ENCODE measurements around the gene GRIK5.
"Not testable (repeated sequence)": the region's sequence is repeated elsewhere in the genome, so short reads cannot be mapped to it uniquely, and the experiment has no call there.

The GRIK5 gene

DNA sequence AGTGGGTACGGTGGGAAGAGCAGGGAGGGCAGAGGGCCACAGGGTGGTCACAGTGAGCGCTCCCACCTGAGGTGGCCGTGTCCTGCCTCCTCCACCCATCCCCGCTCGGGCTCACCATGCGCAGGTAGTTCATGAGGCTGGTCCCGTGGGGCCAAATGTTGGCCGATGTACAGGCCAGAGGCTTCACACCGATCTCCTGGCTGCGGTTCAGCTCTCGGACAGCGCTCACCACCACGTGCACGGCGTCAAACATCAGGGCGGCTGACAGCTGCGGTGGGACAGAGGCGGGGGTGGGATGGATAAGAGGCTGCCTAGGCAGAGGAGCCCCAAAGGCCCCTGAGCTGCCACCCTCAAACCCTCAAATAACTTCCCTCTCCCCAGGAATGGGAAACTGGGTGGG is 15.8 kb downstream of the GRIK5 start:
- Mint-ChIP-seq H3K4me1 (ENCODE audit: low read depth) (peaks cover 20% of the 10 kb centered on the region), H3K27me3 (no peaks in the 10 kb centered on the region), H3K4me3 (no peak overlapping the region), H3K9me3 (no peaks in the 10 kb centered on the region), H3K36me3 (ENCODE audit: low read depth) (no peaks in the 10 kb centered on the region), H3K27ac (no peak overlapping the region)
- DNase-seq, result no peak

DNA sequence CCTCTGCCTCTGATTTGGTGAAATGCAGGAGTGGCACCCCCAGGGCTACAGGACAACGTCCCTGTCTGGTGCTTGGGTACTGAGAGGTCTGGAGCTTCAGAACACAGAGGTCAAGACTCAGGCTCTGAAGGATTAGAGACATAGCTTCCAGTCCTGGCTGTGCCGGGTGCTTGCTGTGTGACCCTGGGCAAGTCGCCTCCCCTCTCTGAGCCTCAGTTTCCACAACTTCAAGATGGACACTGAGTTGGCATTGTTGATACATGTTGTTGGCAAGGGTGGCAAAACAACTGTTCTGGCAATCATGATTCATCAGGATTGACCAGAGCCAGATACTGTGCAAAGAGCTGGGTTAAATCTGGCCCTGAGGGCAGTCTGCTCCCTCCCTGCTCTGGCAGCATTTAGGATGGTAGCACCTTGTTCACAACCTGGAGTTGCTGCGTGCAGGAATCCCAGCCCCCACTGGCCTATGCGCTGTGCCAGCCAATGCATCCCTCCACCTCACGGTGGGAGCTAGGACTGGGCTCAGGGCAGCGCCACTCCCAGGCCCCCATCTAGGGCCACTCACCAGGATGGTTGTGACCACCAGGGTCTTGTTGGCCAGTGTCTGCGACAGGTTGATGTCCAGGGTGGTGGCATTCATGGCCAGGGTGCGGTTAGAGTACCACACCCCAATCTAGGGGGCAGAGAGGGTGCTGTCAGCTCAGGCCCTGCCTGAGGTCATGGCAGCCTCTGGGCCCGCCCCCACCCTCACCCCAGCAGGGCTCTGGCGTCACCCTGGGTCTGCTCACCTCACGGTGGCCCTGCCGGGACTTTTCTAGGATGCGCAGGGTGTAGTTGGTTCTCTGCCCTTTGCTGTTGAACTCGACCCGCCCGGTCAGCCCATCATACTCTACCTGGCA is 16.7 kb downstream of the GRIK5 start:
- Mint-ChIP-seq H3K27ac (no peak overlapping the region), H3K4me3 (no peak overlapping the region)

GRCh38 chr19:42052241-42052863 is 17.7 kb downstream of the GRIK5 start:
- H3K27ac Mint-ChIP-seq, result peak overlapping the region; percentile 92
- no peak for DNase-seq
- no peaks in the 10 kb centered on the region for H3K27me3 Mint-ChIP-seq
- peaks cover 25% of the 10 kb centered on the region for H3K4me1 Mint-ChIP-seq (ENCODE audit: low read depth)
- H3K9me3 Mint-ChIP-seq, result no peaks in the 10 kb centered on the region
- H3K4me3 Mint-ChIP-seq, result no peak overlapping the region
- H3K36me3 Mint-ChIP-seq (ENCODE audit: low read depth), result no peaks in the 10 kb centered on the region

More for the DNA sequence above, 16.7 kb downstream of the GRIK5 start:
- H3K27me3 Mint-ChIP-seq, result no peaks in the 10 kb centered on the region
- no peaks in the 10 kb centered on the region for H3K9me3 Mint-ChIP-seq
- no peak for DNase-seq
- H3K36me3 Mint-ChIP-seq (ENCODE audit: low read depth), result no peaks in the 10 kb centered on the region
- peaks cover 25% of the 10 kb centered on the region for H3K4me1 Mint-ChIP-seq (ENCODE audit: low read depth)

DNA sequence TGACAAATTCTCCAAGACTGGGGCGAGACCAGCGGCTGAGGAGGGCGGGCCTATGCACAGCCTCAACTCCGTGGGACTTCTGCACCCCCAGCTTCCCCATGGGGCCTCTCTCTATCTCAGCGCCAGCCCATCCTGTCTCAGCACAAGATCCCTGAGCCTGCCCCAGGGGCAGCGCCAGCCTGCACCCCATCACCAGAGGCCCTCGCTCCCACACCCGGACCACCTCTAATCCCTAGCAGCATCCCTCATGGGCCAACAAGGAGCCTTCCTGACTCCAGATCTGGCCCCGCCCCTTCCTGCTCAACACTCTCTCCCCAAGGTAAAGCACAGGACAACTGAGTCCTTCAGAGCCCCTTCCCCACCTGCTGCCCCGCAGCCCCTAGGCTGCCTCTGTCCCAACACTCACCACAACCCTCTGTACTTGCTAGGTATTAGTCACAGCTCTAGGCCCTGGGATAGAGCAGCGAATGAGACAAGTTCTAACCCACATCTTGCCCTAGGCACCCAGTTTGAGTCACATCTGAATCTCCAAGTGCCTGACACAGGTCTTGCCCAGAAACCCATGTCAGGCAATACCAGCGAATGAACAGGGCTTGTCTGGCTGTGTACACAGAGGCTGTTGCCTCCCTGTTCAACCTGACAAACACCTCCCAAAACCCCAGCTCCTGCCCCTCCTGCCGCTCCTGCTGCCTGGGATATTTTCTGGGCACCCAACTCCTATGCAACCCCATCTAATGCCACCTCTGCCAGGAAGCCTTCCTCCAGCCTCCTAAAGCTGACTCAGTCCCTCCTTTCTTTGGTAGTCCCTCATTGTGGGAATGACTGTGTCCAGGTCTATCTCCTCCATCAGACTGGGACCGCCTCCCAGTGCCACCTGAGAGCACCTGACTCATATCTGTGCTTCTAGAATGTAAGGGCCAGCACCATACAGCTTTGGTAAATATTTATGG is 18.6 kb downstream of the GRIK5 start:
- no peak for DNase-seq
- H3K9me3 Mint-ChIP-seq, result no peaks in the 10 kb centered on the region
- H3K27ac Mint-ChIP-seq, result peak overlapping the region; percentile 92

GRCh38 chr19:42048992-42049391 is 21.0 kb downstream of the GRIK5 start:
- no peaks in the 10 kb centered on the region for H3K27me3 Mint-ChIP-seq
- peak overlapping the region; percentile 16 for H3K4me3 Mint-ChIP-seq
- no peak for DNase-seq
- no peak overlapping the region for H3K27ac Mint-ChIP-seq
- no peaks in the 10 kb centered on the region for H3K36me3 Mint-ChIP-seq (ENCODE audit: low read depth)
- H3K9me3 Mint-ChIP-seq, result no peaks in the 10 kb centered on the region
- peaks cover 25% of the 10 kb centered on the region for H3K4me1 Mint-ChIP-seq (ENCODE audit: low read depth)

More for the DNA sequence above, 18.6 kb downstream of the GRIK5 start:
- no peaks in the 10 kb centered on the region for H3K27me3 Mint-ChIP-seq
- H3K4me3 Mint-ChIP-seq, result no peak overlapping the region
- H3K4me1 Mint-ChIP-seq (ENCODE audit: low read depth), result peaks cover 25% of the 10 kb centered on the region
- H3K36me3 Mint-ChIP-seq (ENCODE audit: low read depth), result no peaks in the 10 kb centered on the region

DNA sequence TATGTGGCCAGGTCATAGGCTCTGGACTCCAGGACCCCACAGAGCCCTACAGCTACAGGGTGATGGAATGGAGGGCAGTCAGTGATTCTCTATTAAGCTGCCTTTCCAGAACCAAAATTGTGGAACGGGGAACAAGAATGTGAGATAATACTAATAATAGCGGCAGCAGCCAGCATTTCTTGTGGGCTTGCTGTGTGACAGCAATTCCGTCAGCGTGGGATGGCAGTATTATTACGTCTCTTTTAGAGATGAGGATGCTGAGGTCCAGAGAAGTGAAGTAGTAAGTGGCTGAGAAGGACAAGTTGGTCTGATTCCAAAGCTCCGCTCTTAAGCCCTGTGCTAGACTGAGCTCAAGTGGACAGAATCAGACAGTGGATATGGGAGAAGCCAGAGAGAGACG is 24.4 kb downstream of the GRIK5 start:
- Mint-ChIP-seq H3K4me1 (ENCODE audit: low read depth) (peaks cover 8% of the 10 kb centered on the region), H3K27ac (no peak overlapping the region)

GRCh38 chr19:42042455-42043170 is 27.4 kb downstream of the GRIK5 start:
- no peaks in the 10 kb centered on the region for H3K36me3 Mint-ChIP-seq (ENCODE audit: low read depth)
- no peak for DNase-seq
- no peaks in the 10 kb centered on the region for H3K9me3 Mint-ChIP-seq
- no peak overlapping the region for H3K4me3 Mint-ChIP-seq
- no peaks in the 10 kb centered on the region for H3K4me1 Mint-ChIP-seq (ENCODE audit: low read depth)
- H3K27me3 Mint-ChIP-seq, result no peaks in the 10 kb centered on the region
- H3K27ac Mint-ChIP-seq, result no peak overlapping the region

More for the DNA sequence above, 24.4 kb downstream of the GRIK5 start:
- DNase-seq, result no peak
- H3K4me3 Mint-ChIP-seq, result no peak overlapping the region
- no peaks in the 10 kb centered on the region for H3K9me3 Mint-ChIP-seq
- H3K27me3 Mint-ChIP-seq, result no peaks in the 10 kb centered on the region
- no peaks in the 10 kb centered on the region for H3K36me3 Mint-ChIP-seq (ENCODE audit: low read depth)

DNA sequence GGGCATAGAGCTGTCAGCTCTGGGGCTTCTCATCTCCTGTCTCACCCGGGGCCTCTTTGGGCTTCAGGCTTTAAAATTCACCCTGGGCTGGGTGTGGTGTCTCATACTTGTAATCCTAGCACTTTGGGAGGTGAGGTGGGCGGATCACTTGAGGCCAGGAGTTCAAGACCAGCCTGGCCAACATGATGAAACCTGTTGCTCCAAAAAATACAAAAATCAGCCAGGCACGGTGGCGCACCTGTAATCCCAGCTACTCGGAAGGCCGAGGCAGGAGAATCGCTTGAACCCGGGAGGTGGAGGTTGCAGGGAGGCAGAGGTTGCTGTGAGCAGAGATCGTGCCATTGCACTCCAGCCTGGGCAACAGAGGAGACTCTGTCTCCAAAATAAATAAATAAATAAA is 29.5 kb downstream of the GRIK5 start:
- not testable (repeated sequence) for H3K9me3 Mint-ChIP-seq; H3K36me3 Mint-ChIP-seq (ENCODE audit: low read depth); DNase-seq; H3K27ac Mint-ChIP-seq; H3K27me3 Mint-ChIP-seq; H3K4me1 Mint-ChIP-seq (ENCODE audit: low read depth); H3K4me3 Mint-ChIP-seq

- Mint-ChIP-seq H3K36me3 (ENCODE audit: low read depth) (no peaks in the 10 kb centered on the region), H3K27me3 (no peaks in the 10 kb centered on the region), H3K9me3 (no peaks in the 10 kb centered on the region), H3K27ac (no peak overlapping the region), H3K4me3 (no peak overlapping the region), H3K4me1 (ENCODE audit: low read depth) (no peaks in the 10 kb centered on the region)
- DNase-seq, result no peak
These were observed 30.0 kb downstream of the GRIK5 start for GRCh38 chr19:42040031-42040430.

DNA sequence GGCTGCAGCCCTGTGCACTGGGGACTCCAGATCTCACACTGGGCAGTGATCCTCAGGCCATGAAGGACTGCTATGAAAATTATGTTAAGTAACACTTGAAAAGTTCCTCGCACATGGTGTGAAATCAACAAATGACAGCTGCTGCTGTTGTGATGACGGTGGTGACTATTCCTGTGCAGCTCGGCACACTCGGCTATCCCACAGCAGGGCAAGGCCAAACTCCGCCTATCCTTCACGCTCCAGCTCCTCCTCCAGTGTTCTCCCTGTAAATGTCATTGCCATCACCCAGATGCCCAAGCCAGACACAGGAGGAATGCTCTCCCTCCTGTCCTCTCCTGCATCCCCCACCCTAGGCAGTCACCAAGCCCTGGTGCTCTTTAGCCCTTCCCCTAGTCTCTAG is 31.3 kb downstream of the GRIK5 start:
- H3K27me3 Mint-ChIP-seq, result no peaks in the 10 kb centered on the region

GRCh38 chr19:42037649-42038048 is 32.4 kb downstream of the GRIK5 start:
- H3K27me3 Mint-ChIP-seq, result peaks cover 2% of the 10 kb centered on the region
- DNase-seq, result no peak
- no peaks in the 10 kb centered on the region for H3K4me1 Mint-ChIP-seq (ENCODE audit: low read depth)
- H3K27ac Mint-ChIP-seq, result no peak overlapping the region
- no peak overlapping the region for H3K4me3 Mint-ChIP-seq
- no peaks in the 10 kb centered on the region for H3K9me3 Mint-ChIP-seq
- no peaks in the 10 kb centered on the region for H3K36me3 Mint-ChIP-seq (ENCODE audit: low read depth)

More for the DNA sequence above, 31.3 kb downstream of the GRIK5 start:
- no peak for DNase-seq
- H3K9me3 Mint-ChIP-seq, result no peaks in the 10 kb centered on the region
- no peaks in the 10 kb centered on the region for H3K36me3 Mint-ChIP-seq (ENCODE audit: low read depth)
- no peak overlapping the region for H3K4me3 Mint-ChIP-seq
- no peaks in the 10 kb centered on the region for H3K4me1 Mint-ChIP-seq (ENCODE audit: low read depth)
- no peak overlapping the region for H3K27ac Mint-ChIP-seq

DNA sequence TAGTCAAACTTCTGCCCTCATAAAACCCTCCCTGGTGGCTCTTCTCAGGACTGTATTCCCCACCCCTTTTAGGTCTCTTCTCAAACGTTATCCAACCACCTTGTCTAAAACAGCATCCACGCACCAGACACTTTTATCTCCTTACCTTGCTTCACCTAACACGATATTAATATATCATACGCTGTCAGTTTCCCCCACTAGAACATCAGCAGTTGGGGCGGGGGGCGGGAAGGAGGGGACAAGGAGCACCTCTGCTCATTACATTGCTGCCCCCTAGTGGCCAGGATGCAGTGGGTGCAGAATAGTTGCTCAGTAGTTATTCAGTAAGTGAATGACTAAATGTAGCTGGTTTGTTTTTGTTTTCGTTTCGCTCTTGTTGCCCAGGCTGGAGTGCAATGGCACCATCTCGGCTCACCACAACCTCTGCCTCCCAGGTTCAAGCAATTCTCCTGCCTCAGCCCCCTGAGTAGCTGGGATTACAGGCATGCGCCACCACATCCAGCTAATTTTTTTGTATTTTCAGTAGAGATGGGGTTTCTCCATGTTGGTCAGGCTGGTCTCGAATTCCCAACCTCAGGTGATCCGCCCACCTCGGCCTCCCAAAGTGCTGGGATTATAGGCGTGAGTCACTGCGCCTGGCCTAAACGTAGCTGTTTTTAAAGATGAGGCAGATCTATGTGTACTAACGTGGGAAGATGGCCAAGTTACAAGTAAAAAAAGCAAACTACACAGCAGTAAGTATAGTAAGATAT is 35.2 kb downstream of the GRIK5 start:
- not testable (repeated sequence) for H3K4me1 Mint-ChIP-seq (ENCODE audit: low read depth); H3K27me3 Mint-ChIP-seq; H3K4me3 Mint-ChIP-seq; H3K9me3 Mint-ChIP-seq; H3K36me3 Mint-ChIP-seq (ENCODE audit: low read depth); H3K27ac Mint-ChIP-seq
- peak; percentile 62 for DNase-seq

DNA sequence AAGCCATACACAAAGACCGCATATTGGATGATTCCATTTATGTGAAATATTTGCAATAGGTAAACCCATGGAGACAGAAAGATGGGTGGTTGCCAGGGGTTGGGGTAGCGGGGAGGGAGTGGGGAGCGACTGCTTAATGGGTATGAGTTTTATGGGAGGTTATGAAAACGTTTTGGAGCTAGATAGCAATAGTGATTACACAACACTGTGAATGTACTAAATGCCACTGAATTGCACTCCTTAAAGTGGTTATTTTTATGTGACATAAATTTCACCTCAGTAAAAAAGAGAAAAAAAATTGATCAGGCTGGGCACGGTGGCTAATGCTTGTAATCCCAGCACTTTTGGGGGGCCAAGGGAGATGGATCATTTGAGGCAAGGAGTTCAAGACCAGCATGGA is 36.6 kb downstream of the GRIK5 start:
- no peak overlapping the region for H3K27ac Mint-ChIP-seq
- no peaks in the 10 kb centered on the region for H3K9me3 Mint-ChIP-seq
- H3K36me3 Mint-ChIP-seq (ENCODE audit: low read depth), result no peaks in the 10 kb centered on the region
- no peak for DNase-seq
- no peaks in the 10 kb centered on the region for H3K4me1 Mint-ChIP-seq (ENCODE audit: low read depth)
- H3K4me3 Mint-ChIP-seq, result no peak overlapping the region
- H3K27me3 Mint-ChIP-seq, result peaks cover 5% of the 10 kb centered on the region

Measured in activated T-cell treated with anti-CD3 and anti-CD28 coated beads, Interleukin-2, amount 50 U/mL, for 24 hours (primary cell).